Panc1 (cell line): ENCODE data around the gene CD80.

ENCODE experiments used
- TCF7L2 ChIP-seq: IDR thresholded peaks from 2 replicates; pipeline ENCODE4 v1.6.1; 2011; ENCODE audit warnings: mild to moderate bottlenecking, low read depth, low read length, inconsistent platforms
- TF ChIP-seq, protein P1 (sequence below): fragments of 450-650 bp; IDR thresholded peaks from 2 replicates; pipeline ENCODE4 v1.5.1; 2017; ENCODE audit warnings: mild to moderate bottlenecking

DNA sequence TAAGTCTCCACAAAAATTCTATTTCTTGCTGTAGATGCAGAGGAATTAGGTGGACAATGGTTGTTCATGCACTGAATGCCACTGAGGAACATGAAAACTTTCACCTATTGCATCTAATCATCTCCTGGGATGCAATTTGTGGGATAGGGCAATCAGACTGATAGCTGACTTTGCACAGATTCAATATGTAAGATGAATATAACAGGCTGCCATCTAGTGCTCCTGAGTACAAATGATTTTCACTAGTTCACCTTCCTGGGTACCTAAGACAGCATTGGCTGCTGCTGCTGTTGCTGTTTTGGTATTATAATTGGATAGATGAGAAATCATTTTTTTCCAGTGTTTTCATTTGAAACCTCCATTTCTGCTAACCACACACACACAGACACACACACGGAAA lies 41.4 kb downstream of the CD80 start:
- no peak for TF ChIP-seq TCF7L2
- TF ChIP-seq, protein P1, sequence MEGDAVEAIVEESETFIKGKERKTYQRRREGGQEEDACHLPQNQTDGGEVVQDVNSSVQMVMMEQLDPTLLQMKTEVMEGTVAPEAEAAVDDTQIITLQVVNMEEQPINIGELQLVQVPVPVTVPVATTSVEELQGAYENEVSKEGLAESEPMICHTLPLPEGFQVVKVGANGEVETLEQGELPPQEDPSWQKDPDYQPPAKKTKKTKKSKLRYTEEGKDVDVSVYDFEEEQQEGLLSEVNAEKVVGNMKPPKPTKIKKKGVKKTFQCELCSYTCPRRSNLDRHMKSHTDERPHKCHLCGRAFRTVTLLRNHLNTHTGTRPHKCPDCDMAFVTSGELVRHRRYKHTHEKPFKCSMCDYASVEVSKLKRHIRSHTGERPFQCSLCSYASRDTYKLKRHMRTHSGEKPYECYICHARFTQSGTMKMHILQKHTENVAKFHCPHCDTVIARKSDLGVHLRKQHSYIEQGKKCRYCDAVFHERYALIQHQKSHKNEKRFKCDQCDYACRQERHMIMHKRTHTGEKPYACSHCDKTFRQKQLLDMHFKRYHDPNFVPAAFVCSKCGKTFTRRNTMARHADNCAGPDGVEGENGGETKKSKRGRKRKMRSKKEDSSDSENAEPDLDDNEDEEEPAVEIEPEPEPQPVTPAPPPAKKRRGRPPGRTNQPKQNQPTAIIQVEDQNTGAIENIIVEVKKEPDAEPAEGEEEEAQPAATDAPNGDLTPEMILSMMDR: no peak
